Gastroesophageal sphincter (tissue), 4 donors: ENCODE data around the gene MEF2D. TPM values are rescaled to one million over a fixed set of nuclear protein-coding genes. Genes with fewer than 3 reads are reported as not detected.

ENCODE experiments used
- ATAC-seq: fragments of 150-250 bp; one replicate; pipeline ENCODE4 v1.9.1; 2016; ENCODE audit warnings: mild to moderate bottlenecking, moderate library complexity
- H3K27ac ChIP-seq, 4 donors: fragments of 200-600 bp; sonication (generic) in 3 of 4; 1 replicate in 3 of 4; 2 replicates in 1 of 4; pipeline ENCODE4 v1.5.1; 2016 to 2019
- H3K27me3 ChIP-seq: fragments of 200-600 bp; sonication (generic); one replicate; pipeline ENCODE4 v1.5.1; 2019
- H3K36me3 ChIP-seq, 2 donors: fragments of 200-600 bp; sonication (generic); one replicate each; pipeline ENCODE4 v1.5.1; 2019; ENCODE audit warnings: control low read depth in 1 of 2
- H3K4me1 ChIP-seq, 3 donors: fragments of 200-600 bp; sonication (generic); 1 replicate in 2 of 3; 2 replicates in 1 of 3; pipeline ENCODE4 v1.5.1; 2016 to 2019; ENCODE audit warnings: control low read depth in 2 of 3
- H3K4me3 ChIP-seq, 2 donors: fragments of 200-600 bp; sonication (generic); one replicate each; pipeline ENCODE4 v1.5.1; 2019; ENCODE audit warnings: mild to moderate bottlenecking in 1 of 2, moderate library complexity in 1 of 2
- H3K9me3 ChIP-seq, 3 donors: fragments of 200-600 bp; sonication (generic); one replicate each; pipeline ENCODE4 v1.5.1; 2017 to 2019; ENCODE audit warnings: control low read depth in 2 of 3
- EP300 ChIP-seq: sonication (generic); formaldehyde crosslinking; IDR thresholded peaks from one replicate; pipeline ENCODE4 v1.6.1; 2017; ENCODE audit warnings: antibody characterized with exemption, mild to moderate bottlenecking
- POLR2A ChIP-seq, 2 donors: fragments of 450-650 bp; IDR thresholded peaks; one replicate each; pipeline ENCODE4 v1.6.1; 2017; ENCODE audit warnings: antibody characterized with exemption in 2 of 2, mild to moderate bottlenecking in 2 of 2, moderate library complexity in 1 of 2
- POLR2AphosphoS5 ChIP-seq: sonication (generic); formaldehyde crosslinking; IDR thresholded peaks from one replicate; pipeline ENCODE4 v1.6.1; 2017; ENCODE audit warnings: antibody characterized with exemption
- WGBS, 2 donors: methylation state at CpG; one replicate each; pipeline ENCODE4 v1.1.5; 2018; ENCODE audit warnings: low coverage in 1 of 2; 5-methylcytosine and 5-hydroxymethylcytosine counted together
- total RNA-seq, 4 donors: library from RNA; depleted of rRNA; stranded (reverse); fragments of >200 nt; gene quantifications; one replicate each; pipeline ENCODE4 v1.1.0, GENCODE V29; 2016
- TF ChIP-seq, protein P1 (sequence below), 4 experiments: fragments of 200-600 bp in 2 of 4; fragments of 450-650 bp in 2 of 4; sonication (generic) in 1 of 4; IDR thresholded peaks; one replicate each; pipeline ENCODE4 v1.5.1; 2017 to 2019; ENCODE audit warnings: antibody characterized with exemption in 4 of 4, mild to moderate bottlenecking in 2 of 4, moderate library complexity in 2 of 4

Gene MEF2D
- total RNA-seq, 4 donors from 2014 or later = 49.0 to 94.3 (median 67.1) TPM

DNA sequence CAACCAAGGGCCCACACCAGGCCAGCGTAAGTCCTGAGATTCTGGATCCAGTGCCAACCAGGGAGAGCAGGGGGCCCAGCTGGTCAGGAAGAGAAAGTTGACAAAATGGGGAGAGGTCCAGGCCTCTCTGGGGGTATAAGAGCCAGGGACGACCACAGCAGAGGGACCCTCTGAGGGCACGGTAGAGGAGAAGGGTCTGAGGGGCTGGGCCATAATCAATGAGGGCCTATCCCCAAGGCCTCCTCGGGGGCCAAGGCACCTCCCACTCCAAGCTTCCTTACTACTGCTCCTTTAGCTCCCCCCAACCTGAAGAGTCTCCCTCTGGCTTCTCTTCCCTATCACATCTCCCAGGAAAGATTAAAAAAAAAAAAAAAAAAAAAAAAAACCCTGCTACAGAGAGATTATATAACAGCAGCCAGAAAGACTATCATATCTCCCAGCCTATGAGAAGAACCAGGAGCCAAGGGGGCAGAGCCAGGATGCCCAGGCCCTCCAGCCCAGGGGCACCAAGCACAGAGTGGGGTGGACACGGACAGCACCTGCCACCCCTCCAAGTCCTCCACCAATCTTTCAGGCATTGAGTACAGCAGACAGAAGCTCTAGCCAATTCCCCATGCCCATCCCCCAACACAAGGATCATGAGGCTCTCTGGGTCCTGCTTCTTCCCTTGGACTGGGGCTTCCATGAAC, 2.7 kb downstream of the MEF2D start:
- no peak for ATAC-seq
- Histone ChIP-seq H3K9me3 (no peaks in the 10 kb centered on the region), H3K36me3 (peaks cover 0 to 4% of the 10 kb centered on the region in 2 donors), H3K27ac (peak overlapping the region; percentile 99 to 100 (median 99)), H3K4me3 (peak overlapping the region; percentile 95 to 98), H3K27me3 (no peaks in the 10 kb centered on the region), H3K4me1 (peaks cover 22 to 81% (median 68%) of the 10 kb centered on the region in 3 donors)
- 0% methylated on average over 1 to 2 of the region's 5 CpGs for WGBS, 2 donors
- TF ChIP-seq EP300 = no peak
- TF ChIP-seq, protein P1, sequence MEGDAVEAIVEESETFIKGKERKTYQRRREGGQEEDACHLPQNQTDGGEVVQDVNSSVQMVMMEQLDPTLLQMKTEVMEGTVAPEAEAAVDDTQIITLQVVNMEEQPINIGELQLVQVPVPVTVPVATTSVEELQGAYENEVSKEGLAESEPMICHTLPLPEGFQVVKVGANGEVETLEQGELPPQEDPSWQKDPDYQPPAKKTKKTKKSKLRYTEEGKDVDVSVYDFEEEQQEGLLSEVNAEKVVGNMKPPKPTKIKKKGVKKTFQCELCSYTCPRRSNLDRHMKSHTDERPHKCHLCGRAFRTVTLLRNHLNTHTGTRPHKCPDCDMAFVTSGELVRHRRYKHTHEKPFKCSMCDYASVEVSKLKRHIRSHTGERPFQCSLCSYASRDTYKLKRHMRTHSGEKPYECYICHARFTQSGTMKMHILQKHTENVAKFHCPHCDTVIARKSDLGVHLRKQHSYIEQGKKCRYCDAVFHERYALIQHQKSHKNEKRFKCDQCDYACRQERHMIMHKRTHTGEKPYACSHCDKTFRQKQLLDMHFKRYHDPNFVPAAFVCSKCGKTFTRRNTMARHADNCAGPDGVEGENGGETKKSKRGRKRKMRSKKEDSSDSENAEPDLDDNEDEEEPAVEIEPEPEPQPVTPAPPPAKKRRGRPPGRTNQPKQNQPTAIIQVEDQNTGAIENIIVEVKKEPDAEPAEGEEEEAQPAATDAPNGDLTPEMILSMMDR (IDR thresholded peaks at IDR 0.05) = no peak
- no peak for TF ChIP-seq POLR2AphosphoS5
- no peak for TF ChIP-seq POLR2A (IDR thresholded peaks at IDR 0.05)

DNA sequence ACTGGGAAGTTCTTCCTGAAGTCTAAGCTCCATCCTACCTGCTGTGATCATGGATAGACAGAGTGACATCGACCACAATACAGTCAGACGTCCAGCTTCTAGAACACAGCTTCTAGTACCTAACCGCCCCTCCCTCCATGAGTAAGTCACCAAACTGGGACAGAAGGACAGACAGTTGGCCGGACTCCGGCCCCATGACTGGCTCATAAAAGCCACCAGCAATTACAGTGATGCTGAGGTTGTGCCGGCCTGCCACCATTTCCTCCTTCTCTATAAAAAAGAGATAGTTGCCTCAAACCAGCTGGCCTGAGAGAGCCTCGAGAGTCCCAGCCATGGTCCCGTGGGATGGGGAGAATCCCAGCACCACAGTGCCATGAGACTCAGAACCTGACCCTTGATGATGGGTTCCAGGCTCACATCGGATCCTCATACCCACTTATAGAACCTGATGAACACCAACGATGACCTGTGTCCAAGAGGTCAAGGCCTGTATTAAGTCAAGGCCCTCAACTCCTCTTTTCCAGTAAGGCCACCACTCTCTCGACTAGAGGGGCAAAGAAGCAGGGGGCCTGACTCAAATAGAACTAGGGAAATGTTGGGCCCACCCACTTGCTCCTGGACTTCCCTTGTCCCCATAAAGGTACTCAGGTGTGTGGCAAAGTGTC, 3.4 kb downstream of the MEF2D start:
- H3K27me3 ChIP-seq = no peaks in the 10 kb centered on the region
- no peak for TF ChIP-seq POLR2AphosphoS5
- TF ChIP-seq EP300 = no peak
- TF ChIP-seq POLR2A (IDR thresholded peaks at IDR 0.05) = no peak
- TF ChIP-seq, protein P1 (IDR thresholded peaks at IDR 0.05) = no peak
- 43 to 56% methylated on average over 4 to 6 of the region's 11 CpGs for WGBS, 2 donors
- no peaks in the 10 kb centered on the region for H3K9me3 ChIP-seq
- H3K4me1 ChIP-seq = peaks cover 18 to 81% (median 68%) of the 10 kb centered on the region in 3 donors
- peaks cover 0 to 4% of the 10 kb centered on the region in 2 donors for H3K36me3 ChIP-seq
- H3K4me3 ChIP-seq = peak overlapping the region in 1 of 2 donors; percentile 98
- peak overlapping the region; percentile 29 to 100 (median 87) for H3K27ac ChIP-seq
- ATAC-seq = no peak

DNA sequence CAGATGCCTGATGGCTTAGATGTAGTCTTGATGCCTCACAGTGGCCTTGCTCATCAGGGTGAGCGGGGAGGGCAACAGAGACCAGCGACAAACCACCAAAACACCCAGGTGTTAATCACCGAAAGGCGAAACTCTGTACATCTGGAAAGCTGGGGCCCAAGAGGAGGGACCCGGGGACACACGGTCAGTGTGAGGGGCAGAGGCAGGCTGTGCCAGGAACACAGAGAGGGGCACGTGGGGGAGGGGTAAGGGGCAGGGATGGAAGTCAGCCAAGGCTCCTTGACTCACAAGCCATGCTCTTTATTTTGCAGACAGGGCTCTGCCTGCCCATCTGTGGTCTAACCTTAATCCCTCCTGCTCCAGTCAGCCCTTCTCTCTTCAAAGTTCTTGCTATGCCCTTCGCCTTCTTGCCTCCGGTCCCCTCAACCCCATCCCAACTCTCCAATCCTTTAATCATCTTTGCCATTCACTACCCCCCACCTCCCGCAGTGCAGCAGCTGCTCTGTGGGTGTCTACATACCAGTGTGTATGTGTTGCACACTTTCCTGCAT, 4.3 kb downstream of the MEF2D start:
- ATAC-seq = no peak
- H3K27ac ChIP-seq = peak overlapping the region in 3 of 4 donors; percentile 75 to 100 (median 99)
- 44 to 60% methylated on average over 3 to 9 of the region's 10 CpGs for WGBS, 2 donors
- H3K4me1 ChIP-seq = peaks cover 15 to 81% (median 72%) of the 10 kb centered on the region in 3 donors
- peak overlapping the region in 1 of 2 donors; percentile 98 for H3K4me3 ChIP-seq
- no peaks in the 10 kb centered on the region for H3K9me3 ChIP-seq
- H3K36me3 ChIP-seq = peaks cover 0 to 4% of the 10 kb centered on the region in 2 donors
- H3K27me3 ChIP-seq = no peaks in the 10 kb centered on the region
- TF ChIP-seq POLR2A (IDR thresholded peaks at IDR 0.05) = no peak
- TF ChIP-seq, protein P1 (IDR thresholded peaks at IDR 0.05) = no peak
- TF ChIP-seq POLR2AphosphoS5 = no peak
- TF ChIP-seq EP300 = no peak

DNA sequence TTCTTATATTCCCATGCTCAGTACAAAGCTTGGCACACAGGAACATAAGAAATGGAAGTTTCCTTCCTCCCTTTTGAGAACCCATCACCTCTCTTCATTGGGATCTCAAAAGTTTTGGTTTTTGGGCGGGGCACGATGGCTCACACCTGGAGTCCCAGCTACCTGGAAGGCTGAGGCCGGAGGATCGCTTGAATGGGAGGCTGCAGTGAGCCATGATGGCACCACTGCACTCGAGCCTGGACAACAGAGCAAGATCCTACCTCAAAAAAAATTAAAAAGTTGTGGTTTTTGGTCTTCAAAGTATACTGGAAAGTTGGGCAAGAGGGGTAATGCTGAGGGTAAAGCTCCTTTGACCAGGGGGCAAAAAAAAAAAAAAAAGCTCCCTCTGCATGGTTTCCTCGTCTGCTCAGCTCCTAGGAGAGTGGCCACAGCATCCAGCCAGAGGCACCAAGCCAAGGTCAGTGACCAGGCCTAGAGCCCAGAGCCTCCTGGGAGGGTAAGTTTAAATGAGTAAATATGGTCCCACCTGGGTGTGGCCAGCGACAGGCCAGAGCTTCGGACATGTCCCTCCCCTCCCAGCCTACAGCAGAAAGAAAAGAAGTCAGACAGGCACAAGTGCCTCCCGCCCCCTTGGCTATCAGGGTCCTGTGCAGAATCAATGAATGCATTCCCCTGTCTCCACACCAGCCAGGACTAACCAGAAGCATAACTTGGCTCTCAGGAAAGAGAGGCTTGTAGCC, 5.0 kb downstream of the MEF2D start:
- peak; percentile 15 for ATAC-seq

More for the DNA sequence above, 5.0 kb downstream of the MEF2D start:
- Histone ChIP-seq H3K4me3 (peak overlapping the region in 1 of 2 donors; percentile 98), H3K9me3 (no peaks in the 10 kb centered on the region), H3K27me3 (no peaks in the 10 kb centered on the region), H3K27ac (peak overlapping the region in 3 of 4 donors; percentile 96 to 100 (median 99)), H3K4me1 (peaks cover 21 to 88% (median 79%) of the 10 kb centered on the region in 3 donors), H3K36me3 (peaks cover 0 to 4% of the 10 kb centered on the region in 2 donors)
- 0 to 47% methylated on average over 1 to 7 of the region's 9 CpGs for WGBS, 2 donors
- TF ChIP-seq EP300 (no peak), POLR2A (IDR thresholded peaks at IDR 0.05) (no peak), POLR2AphosphoS5 (no peak)
- TF ChIP-seq, protein P1 (IDR thresholded peaks at IDR 0.05) = no peak
